Loucy (cell line): ENCODE data around the gene SRP54.
"Not testable (repeated sequence)": the region's sequence is repeated elsewhere in the genome, so short reads cannot be mapped to it uniquely, and the experiment has no call there.

Source experiments
- H2AFZ ChIP-seq: fragments of 200-600 bp; sonication (generic); 2 replicates; pipeline ENCODE4 v1.6.0; 2016; ENCODE audit warnings: antibody characterized with exemption, mild to moderate bottlenecking, low read length, moderate library complexity
- H3F3A ChIP-seq: fragments of 200-600 bp; 2 replicates; pipeline ENCODE4 v1.6.0; 2016; ENCODE audit warnings: antibody characterized with exemption, low read depth, mild to moderate bottlenecking
- H3K27me3 ChIP-seq: fragments of 200-600 bp; sonication (generic); 2 replicates; pipeline ENCODE4 v1.6.1; 2014; ENCODE audit warnings: low read length, mild to moderate bottlenecking; ENCODE audit not compliant: insufficient read depth, poor library complexity, severe bottlenecking
- H3K36me3 ChIP-seq: fragments of 200-600 bp; sonication (generic); 2 replicates; pipeline ENCODE4 v1.6.1; 2016; ENCODE audit warnings: low read length; ENCODE audit not compliant: insufficient read depth
- H3K4me1 ChIP-seq: fragments of 200-600 bp; sonication (generic); 2 replicates; pipeline ENCODE4 v1.5.1; 2014; ENCODE audit warnings: low read length, mild to moderate bottlenecking; ENCODE audit not compliant: insufficient read depth, poor library complexity, severe bottlenecking
- H3K4me2 ChIP-seq: fragments of 200-600 bp; sonication (generic); 2 replicates; pipeline ENCODE4 v1.6.0; 2014; ENCODE audit warnings: antibody characterized with exemption, low read length, low read depth, mild to moderate bottlenecking; ENCODE audit not compliant: poor library complexity, severe bottlenecking
- H3K4me3 ChIP-seq: fragments of 200-600 bp; sonication (generic); 2 replicates; pipeline ENCODE4 v1.5.1; 2014; ENCODE audit warnings: low read length, mild to moderate bottlenecking, mixed read lengths; ENCODE audit not compliant: poor library complexity, severe bottlenecking
- H3K79me2 ChIP-seq: fragments of 200-600 bp; sonication (generic); 2 replicates; pipeline ENCODE4 v1.6.1; 2014; ENCODE audit warnings: low read length; ENCODE audit not compliant: insufficient read depth
- H3K9ac ChIP-seq: fragments of 200-600 bp; sonication (generic); 2 replicates; pipeline ENCODE4 v1.6.0; 2014; ENCODE audit warnings: mild to moderate bottlenecking, low read depth, low read length, moderate library complexity; ENCODE audit not compliant: poor library complexity, severe bottlenecking
- H3K9me2 ChIP-seq: fragments of 200-600 bp; sonication (generic); replicated peaks from 2 replicates; pipeline ENCODE4 v1.6.1; 2016; ENCODE audit warnings: low read depth, low read length, mixed read lengths
- H3K9me3 ChIP-seq: fragments of 200-600 bp; sonication (generic); 2 replicates; pipeline ENCODE4 v1.6.1; 2014; ENCODE audit warnings: mild to moderate bottlenecking, antibody characterized with exemption, low read length, low read depth; ENCODE audit not compliant: insufficient read depth
- H4K20me1 ChIP-seq: fragments of 200-600 bp; sonication (generic); 2 replicates; pipeline ENCODE4 v1.6.0; 2014; ENCODE audit warnings: antibody characterized with exemption, low read length, mild to moderate bottlenecking; ENCODE audit not compliant: insufficient read depth, poor library complexity, severe bottlenecking
- CTCF ChIP-seq: fragments of 200-600 bp; sonication (generic); conservative IDR thresholded peaks from 2 replicates; pipeline ENCODE4 v1.5.1; 2014; ENCODE audit warnings: mild to moderate bottlenecking, antibody characterized with exemption, low read length
- EZH2phosphoT487 ChIP-seq: fragments of 200-600 bp; IDR thresholded peaks from 2 replicates; pipeline ENCODE4 v1.6.1; 2018; ENCODE audit warnings: antibody characterized with exemption, mild to moderate bottlenecking, moderate library complexity, borderline replicate concordance

The SRP54 gene

GRCh38 chr14:35028435-35028834 is 45.6 kb downstream of the SRP54 start:
- Histone ChIP-seq H3K9me2 (no peaks in the 10 kb centered on the region), H4K20me1 (no peaks in the 10 kb centered on the region), H3K79me2 (no peaks in the 10 kb centered on the region), H3K4me2 (no peak overlapping the region), H3K9ac (no peak overlapping the region), H3K9me3 (peaks cover 3% of the 10 kb centered on the region; the same call in 1 of the 2 replicates), H2AFZ (no peak overlapping the region), H3K4me3 (no peak overlapping the region), H3F3A (no peaks in the 10 kb centered on the region), H3K27me3 (no peaks in the 10 kb centered on the region), H3K36me3 (peaks cover 52% of the 10 kb centered on the region; the same call in 1 of the 2 replicates), H3K4me1 (no peaks in the 10 kb centered on the region)
- no peak for TF ChIP-seq EZH2phosphoT487
- TF ChIP-seq CTCF = no peak

GRCh38 chr14:35032562-35032961 is 49.8 kb downstream of the SRP54 start:
- no peaks in the 10 kb centered on the region for H3K4me1 ChIP-seq
- H4K20me1 ChIP-seq = no peaks in the 10 kb centered on the region
- H3K79me2 ChIP-seq = no peaks in the 10 kb centered on the region
- no peaks in the 10 kb centered on the region for H3F3A ChIP-seq
- H3K9ac ChIP-seq = no peak overlapping the region
- no peak overlapping the region for H3K4me2 ChIP-seq
- no peak for TF ChIP-seq CTCF
- no peak for TF ChIP-seq EZH2phosphoT487
- no peak overlapping the region for H3K4me3 ChIP-seq
- no peak overlapping the region for H2AFZ ChIP-seq
- H3K9me3 ChIP-seq = peaks cover 10% of the 10 kb centered on the region; the same call in 1 of the 2 replicates
- H3K27me3 ChIP-seq = no peaks in the 10 kb centered on the region
- peaks cover 30% of the 10 kb centered on the region; the same call in 1 of the 2 replicates for H3K36me3 ChIP-seq
- no peaks in the 10 kb centered on the region for H3K9me2 ChIP-seq

- H3K27me3 ChIP-seq = no peaks in the 10 kb centered on the region
- H3F3A ChIP-seq = no peaks in the 10 kb centered on the region
- H3K4me3 ChIP-seq = no peak overlapping the region
- H3K9me2 ChIP-seq = no peaks in the 10 kb centered on the region
- peaks cover 10% of the 10 kb centered on the region; the same call in 1 of the 2 replicates for H3K9me3 ChIP-seq
- H3K9ac ChIP-seq = no peak overlapping the region
- H3K36me3 ChIP-seq = peaks cover 18% of the 10 kb centered on the region; the same call in 1 of the 2 replicates
- no peak overlapping the region for H3K4me2 ChIP-seq
- no peaks in the 10 kb centered on the region for H4K20me1 ChIP-seq
- TF ChIP-seq CTCF = no peak
- no peak for TF ChIP-seq EZH2phosphoT487
- no peaks in the 10 kb centered on the region for H3K79me2 ChIP-seq
- no peak overlapping the region for H2AFZ ChIP-seq
- H3K4me1 ChIP-seq = no peaks in the 10 kb centered on the region
Observed at GRCh38 chr14:35034440-35034833, 51.6 kb downstream of the SRP54 start.

- H3K36me3 ChIP-seq = peaks cover 14% of the 10 kb centered on the region; the same call in 1 of the 2 replicates
- H3K4me1 ChIP-seq = not testable (repeated sequence)
Observed at GRCh38 chr14:35034944-35035554, 52.3 kb downstream of the SRP54 start.

GRCh38 chr14:35038312-35038711 is 55.5 kb downstream of the SRP54 start:
- H3K4me2 ChIP-seq, H3K4me1 ChIP-seq, H3K79me2 ChIP-seq, H2AFZ ChIP-seq, H3K9me3 ChIP-seq, H3K27me3 ChIP-seq, H3K9me2 ChIP-seq, H3F3A ChIP-seq, H3K9ac ChIP-seq, H4K20me1 ChIP-seq, H3K4me3 ChIP-seq, H3K36me3 ChIP-seq: not testable (repeated sequence)

More at GRCh38 chr14:35034944-35035554, 52.3 kb downstream of the SRP54 start:
- not testable (repeated sequence) for H3K4me2 ChIP-seq, H3K79me2 ChIP-seq, H3F3A ChIP-seq, H3K27me3 ChIP-seq, H2AFZ ChIP-seq, H3K9me2 ChIP-seq, H3K9ac ChIP-seq, H3K4me3 ChIP-seq, H4K20me1 ChIP-seq
- H3K9me3 ChIP-seq = peaks cover 10% of the 10 kb centered on the region; the same call in 1 of the 2 replicates
